Fibroblast of mammary gland (primary cell): ENCODE data around the gene KCNIP4.

Experiments used
- DNase-seq: peaks from one replicate; pipeline ENCODE4 v3.0.0-alpha.2; 2010; ENCODE audit warnings: low read depth
- H3K4me3 ChIP-seq: 2 replicates; pipeline ENCODE4 v1.5.1; 2011; ENCODE audit warnings: low read depth, mild to moderate bottlenecking, low read length, moderate library complexity; ENCODE audit not compliant: control insufficient read depth
- TF ChIP-seq, protein P1 (sequence below): conservative IDR thresholded peaks from 2 replicates; pipeline ENCODE4 v1.5.1; 2011; ENCODE audit warnings: low read depth, low read length, inconsistent platforms; ENCODE audit not compliant: control insufficient read depth, insufficient read depth

KCNIP4 gene

DNA sequence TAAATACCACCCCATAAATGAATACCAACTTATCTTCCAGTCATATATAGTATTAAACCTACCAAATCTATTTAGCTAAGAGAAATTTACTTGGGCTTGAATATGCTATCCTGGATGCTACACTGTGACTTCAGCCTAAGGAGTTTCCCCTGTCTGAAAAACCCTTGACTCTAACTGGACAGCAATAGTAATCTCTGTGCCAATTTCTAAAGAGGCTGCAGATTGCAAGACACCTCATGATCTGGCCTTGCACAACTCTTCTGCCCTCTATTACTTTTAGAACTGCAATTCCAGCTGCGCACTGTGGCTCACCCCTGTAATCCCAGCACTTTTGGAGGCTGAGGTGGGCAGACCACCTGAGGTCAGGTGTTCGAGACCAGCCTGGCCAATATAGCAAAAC, 371.5 kb downstream of the KCNIP4 start:
- H3K4me3 ChIP-seq: no peak overlapping the region
- DNase-seq: no peak
- TF ChIP-seq, protein P1, sequence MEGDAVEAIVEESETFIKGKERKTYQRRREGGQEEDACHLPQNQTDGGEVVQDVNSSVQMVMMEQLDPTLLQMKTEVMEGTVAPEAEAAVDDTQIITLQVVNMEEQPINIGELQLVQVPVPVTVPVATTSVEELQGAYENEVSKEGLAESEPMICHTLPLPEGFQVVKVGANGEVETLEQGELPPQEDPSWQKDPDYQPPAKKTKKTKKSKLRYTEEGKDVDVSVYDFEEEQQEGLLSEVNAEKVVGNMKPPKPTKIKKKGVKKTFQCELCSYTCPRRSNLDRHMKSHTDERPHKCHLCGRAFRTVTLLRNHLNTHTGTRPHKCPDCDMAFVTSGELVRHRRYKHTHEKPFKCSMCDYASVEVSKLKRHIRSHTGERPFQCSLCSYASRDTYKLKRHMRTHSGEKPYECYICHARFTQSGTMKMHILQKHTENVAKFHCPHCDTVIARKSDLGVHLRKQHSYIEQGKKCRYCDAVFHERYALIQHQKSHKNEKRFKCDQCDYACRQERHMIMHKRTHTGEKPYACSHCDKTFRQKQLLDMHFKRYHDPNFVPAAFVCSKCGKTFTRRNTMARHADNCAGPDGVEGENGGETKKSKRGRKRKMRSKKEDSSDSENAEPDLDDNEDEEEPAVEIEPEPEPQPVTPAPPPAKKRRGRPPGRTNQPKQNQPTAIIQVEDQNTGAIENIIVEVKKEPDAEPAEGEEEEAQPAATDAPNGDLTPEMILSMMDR: no peak

DNA sequence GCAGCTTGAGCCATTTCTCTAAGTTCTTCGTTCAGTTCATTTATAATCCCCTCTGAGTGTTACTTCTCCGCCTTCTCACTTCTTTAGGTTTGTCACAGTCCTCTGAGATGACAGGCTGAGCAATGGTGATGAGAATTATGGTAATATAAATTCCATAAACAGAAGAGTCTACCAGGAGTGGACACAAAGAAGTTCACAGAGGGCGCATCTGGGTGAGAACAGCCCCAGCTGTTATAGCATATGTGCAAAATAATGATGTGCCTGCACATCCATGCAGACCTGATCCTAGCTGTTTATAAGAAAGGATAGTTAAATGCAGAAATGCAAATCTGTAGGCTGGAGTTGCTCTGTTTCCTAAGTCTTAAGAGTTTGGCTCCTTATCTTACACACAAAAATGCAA, 377.5 kb downstream of the KCNIP4 start:
- TF ChIP-seq, protein P1: no peak
- no peak for DNase-seq
- H3K4me3 ChIP-seq: no peak overlapping the region

DNA sequence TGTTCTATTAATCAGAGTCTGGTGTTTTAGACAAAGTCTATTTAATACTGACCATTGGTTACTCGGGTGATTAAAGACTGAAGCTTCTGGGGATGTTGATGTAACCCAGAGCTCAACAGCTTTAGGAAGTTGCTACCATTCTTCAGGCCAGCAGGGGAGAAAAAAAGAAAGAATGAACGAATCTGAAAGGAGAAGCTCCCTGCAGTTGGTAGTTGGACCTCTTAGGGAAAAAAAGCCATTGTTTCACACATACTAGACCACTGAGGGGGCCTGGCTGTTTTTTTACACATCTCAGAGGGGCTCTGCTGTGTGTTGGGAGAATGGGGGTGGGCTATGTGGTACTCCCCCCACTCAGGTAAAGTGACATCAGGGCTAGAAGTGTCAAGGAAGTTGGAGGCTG, 378.9 kb downstream of the KCNIP4 start:
- TF ChIP-seq, protein P1: no peak
- DNase-seq: no peak
- no peak overlapping the region for H3K4me3 ChIP-seq

DNA sequence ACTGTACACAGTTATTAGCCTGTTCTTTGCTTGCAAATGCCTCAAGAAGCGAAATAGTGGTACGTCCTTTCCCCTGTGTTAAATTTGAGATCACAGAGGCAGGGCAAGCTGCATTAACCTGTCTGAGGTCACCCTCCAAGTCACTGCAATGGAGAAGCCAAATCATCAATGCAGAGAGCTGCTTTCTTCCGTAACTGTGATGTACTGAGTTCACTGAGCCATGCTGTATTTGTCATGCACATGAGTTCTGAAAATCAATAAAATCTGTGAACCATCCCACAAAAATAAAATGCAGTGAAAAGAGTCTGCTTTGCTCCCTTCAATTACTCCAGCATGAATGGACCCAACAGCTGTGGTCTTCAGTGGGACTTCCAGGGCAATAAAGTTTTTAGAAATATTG, 393.5 kb downstream of the KCNIP4 start:
- no peak for DNase-seq
- TF ChIP-seq, protein P1: no peak
- H3K4me3 ChIP-seq: no peak overlapping the region

DNA sequence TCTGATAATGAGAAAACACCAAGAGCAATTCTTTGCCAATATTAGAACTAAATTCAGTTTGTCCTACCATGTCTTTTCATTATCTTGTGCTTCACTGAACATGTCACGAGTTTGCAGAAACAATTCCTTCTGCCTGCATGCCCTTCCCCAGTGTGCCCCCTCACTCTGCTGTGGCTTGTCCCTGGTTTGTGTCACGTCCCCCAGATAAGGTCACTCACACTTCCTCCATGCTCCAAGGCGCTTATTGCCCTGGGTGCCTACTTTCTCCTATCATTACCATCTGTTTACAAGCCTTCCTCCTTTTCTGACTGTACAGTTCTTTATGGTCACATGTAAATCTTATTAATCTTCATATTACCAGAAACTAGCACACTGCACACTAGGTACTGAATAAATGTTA, 394.1 kb downstream of the KCNIP4 start:
- H3K4me3 ChIP-seq: no peak overlapping the region
- TF ChIP-seq, protein P1: no peak
- no peak for DNase-seq

DNA sequence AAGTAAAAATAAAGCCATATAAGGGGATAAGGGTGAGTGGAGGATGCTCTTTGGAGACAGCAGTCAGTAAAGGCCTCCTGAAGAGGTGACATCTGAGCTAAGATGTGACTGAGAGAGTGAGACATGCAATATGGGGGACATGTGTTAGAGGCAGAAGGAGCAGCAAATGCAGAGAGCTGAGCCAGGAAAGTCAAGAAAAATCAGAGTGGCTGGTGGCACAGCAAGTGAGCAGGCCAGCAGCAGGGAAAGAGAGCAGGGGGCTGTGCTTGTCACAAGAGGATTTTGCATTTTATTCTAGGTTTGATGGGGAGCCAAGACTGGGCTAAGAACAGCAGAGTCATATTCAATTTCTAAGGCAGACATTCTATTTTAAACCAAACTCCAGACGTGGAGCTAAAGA, 394.5 kb downstream of the KCNIP4 start:
- TF ChIP-seq, protein P1: no peak
- H3K4me3 ChIP-seq: no peak overlapping the region
- DNase-seq: no peak

DNA sequence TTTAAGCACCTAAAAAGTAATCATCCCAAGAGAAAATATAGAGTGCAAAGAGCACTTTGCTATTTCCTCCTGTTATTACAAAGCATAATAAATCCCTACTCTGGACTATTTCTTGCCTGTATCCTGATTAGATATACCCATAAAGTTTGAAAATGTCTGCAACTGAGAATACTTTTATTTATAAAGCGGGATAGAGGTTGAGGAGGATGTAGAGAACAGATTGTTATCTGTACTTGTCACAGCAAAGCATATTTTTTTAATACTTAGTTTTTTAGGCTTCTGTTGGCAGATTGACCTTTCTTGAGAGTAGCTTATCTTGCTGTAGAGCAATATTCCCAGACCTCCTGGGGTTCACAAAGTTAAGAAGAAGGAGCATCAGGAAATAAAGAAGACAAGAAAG, 396.1 kb downstream of the KCNIP4 start:
- H3K4me3 ChIP-seq: no peak overlapping the region
- TF ChIP-seq, protein P1: no peak
- no peak for DNase-seq
